ENCODE data around the gene FCSK.
A peak's percentile ranks its signal among the peaks of the same experiment; 100 is the strongest.
"Not testable (repeated sequence)": the region's sequence is repeated elsewhere in the genome, so short reads cannot be mapped to it uniquely, and the experiment has no call there.

Gene FCSK

DNA sequence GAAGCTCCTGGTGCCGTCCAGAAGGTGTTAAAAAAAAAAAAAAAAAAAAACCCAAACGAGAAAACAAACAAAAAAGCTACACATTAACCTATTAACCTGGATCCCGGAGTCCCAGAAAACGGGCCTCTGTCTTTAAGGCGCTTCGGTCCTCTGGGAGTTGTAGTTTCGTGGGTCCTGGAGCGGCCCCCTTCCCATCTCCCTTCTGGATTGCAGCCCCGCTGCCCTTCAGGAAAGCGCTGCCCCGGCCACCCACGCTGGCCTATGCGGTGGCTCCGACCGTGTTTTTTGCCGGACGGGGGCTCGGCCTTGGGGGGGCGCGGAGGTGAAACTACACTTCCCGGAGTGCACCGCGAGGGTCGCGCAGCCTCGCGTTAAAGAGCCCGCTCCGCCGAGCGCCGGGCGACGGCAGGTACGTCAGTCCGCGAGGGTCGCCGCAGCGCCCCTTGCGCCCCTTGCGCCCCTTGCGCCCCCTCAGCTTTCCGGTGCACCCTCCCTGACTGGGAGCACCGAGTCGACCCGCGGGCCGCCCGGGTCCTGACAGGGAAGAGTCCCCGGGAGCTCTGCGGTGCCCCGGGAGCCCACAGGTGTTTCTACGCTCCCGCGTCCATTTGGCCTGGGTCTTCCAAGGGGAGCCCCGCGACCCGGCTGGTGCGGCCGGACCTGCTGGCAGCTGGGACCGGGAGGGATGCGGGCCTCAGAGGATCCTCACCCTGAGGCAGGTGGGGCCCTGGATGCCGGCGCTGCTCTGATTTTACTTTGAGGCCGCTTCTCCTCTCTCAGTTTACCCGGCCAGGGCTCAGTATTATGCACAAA is at the start of gene FCSK:
FCSK (plus strand) TSS at position 374 of the 813 bp plus-strand sequence. CDS start 8,596 bp downstream, outside the sequence.
- peak; percentile 39 to 43 for DNase-seq (ENCODE audit: extremely low read depth in 1 of 2, low read depth in 1 of 2)

DNA sequence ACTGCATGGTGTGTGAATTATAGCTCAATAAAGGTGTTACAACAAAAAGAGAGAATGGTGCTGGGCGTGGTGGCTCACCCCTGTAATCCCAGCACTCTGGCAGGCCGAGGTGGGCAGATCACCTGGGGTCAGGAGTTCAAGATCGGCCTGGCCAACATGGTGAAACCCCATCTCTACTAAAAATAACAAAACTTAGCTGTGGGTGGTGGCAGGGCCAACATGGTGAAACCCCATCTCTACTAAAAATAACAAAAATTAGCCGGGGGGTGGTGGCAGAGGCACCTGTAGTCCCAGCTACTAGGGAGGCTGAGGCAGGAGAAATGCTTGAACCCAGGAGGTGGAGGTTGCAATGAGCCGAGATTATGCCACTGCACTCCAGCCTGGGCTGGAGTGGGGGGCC is 48.3 kb upstream of the FCSK start:
- not testable (repeated sequence) for DNase-seq (ENCODE audit: extremely low read depth in 1 of 2, low read depth in 1 of 2)

DNA sequence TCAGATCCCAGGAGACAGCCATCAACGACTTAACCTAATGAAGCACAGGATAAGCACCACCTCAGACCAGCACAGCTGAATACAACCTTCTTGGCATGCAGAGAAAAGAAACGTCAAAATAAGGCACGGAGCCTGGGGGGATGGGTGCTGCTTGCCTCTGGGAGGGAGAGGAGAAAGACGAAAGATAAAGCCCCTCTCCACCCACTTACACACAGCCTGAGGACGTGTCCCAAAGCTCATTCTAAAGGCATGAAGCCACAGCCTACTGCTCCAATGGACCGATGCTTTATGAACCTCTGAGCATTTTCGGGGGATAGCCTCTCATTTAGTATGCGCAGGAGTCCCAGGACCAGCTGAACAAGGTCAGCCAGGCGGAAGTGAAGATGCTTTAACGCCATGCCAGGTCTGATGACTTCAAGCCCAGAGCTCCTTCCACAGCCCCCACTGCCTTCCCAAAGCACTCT is 46.6 kb upstream of the FCSK start:
- no peak for DNase-seq (ENCODE audit: extremely low read depth in 1 of 2, low read depth in 1 of 2)

DNA sequence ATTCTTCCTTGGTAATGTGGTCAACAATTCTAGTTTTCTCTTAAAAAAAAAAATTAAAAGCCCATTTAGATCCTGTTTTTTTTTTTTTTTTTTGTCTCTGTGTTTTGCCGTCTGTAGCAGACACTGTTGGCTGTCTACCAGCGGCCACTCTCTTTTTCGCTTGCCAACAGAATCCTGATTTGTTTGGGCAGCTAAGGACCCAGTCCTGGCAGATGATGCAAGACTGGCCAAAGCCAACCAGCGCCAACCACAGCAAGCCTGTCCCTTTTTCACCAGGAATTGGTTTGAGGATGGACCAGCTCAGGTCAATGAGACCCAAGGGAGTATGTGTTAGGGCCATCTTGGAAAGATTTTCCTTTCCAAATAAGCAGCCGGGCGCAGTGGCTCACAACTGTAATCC is 43.7 kb upstream of the FCSK start:
- DNase-seq (ENCODE audit: extremely low read depth in 1 of 2, low read depth in 1 of 2) = no peak

DNA sequence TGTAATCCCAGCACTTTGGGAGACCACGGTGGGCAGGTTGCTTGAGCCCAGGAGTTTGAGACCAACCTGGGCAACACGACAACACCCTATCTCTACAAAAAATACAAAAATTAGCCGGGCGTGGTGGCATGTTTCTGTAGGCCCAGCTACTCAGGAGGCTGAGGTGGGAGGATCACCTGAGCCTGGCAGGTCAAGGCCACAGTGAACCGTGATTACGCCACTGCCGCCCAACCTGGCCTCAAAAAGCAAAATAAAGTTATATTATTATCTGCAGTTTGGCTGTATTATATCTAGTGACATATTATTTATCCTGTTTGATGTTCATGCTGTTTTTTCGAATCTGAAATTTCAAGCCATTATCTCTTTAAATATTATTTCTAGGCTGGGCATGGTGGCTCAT is 42.0 kb upstream of the FCSK start:
- no peak for DNase-seq (ENCODE audit: extremely low read depth in 1 of 2, low read depth in 1 of 2)

DNA sequence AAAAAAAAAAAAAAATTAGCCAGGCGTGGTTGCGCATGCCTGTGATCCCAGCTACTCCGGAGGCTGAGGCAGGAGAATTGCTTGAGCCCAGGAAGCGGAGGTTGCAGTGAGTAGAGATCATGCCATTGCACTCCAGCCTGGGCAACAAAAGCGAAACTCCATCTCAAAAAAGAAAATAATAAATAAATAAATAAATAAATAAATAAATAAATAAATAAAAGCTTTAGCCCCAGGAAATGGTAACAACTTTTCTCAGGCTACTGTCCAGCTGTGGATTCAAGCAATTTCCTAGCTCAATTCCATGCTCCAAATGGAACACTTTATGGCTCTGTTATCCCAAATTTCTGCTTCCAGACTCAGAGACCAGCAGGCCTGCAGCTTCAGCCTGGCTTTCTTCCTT is 40.8 kb upstream of the FCSK start:
- DNase-seq (ENCODE audit: extremely low read depth in 1 of 2, low read depth in 1 of 2) = not testable (repeated sequence)

DNA sequence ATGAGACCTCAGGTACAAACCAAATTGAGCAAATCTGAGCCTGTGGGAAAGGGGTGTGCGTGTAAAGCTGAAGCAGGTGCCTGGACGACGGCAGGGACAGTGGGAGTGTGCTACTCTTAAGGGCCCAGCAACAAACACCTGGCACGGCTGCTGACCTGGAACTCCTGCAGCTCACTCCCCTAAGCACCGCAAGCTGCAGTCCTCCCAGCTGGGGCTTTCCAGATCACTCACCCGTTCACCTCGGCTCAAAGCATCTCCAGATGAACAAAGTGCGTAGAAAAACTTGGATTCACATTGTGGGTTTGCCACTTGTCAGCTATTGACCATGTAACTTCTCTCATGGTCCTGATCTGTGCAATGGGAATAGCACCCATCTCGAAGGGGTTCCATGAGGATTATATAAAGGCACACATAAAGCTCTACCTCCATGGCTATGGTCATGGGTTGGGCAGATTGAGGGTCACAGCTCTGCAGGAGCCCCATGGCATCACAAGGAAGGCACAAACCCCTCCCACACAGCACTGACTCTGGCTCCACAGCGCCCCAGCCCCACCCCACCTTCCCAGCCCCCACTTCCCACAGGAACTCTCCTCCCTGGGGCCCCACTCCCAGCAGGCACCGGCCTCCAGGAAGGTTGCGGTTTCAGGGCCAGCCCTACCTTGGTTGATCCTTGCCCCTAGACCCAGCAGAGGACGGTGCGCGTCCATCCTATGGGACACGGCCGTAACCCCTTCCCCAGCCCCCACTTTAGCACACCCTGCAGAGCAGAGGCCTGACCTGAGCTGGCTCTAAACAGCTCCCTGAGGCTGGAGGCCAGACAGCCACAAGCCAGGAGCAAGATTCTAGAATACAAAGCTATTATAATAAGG is 37.4 kb upstream of the FCSK start:
- DNase-seq (ENCODE audit: extremely low read depth in 1 of 2, low read depth in 1 of 2) = no peak

DNA sequence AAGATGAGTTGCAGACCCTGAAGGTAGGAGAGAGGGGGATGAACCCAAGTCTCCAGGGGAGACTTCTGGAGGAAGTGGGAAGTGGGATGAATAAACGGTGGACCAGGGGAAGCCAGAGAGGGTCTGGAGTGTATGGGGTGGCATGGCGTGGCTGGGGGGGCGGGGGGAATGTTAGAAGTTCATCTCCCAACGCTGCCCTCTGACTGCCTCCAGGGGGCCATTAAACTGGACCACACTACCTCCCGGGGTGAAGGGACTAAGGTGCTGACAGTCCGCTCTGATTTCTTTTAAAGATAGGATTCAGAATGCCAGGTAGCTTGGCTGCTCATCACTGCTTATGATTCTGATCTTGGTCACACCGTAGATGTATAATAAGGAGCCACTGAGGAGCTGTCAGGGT is 36.7 kb upstream of the FCSK start:
- no peak for DNase-seq (ENCODE audit: extremely low read depth in 1 of 2, low read depth in 1 of 2)

DNA sequence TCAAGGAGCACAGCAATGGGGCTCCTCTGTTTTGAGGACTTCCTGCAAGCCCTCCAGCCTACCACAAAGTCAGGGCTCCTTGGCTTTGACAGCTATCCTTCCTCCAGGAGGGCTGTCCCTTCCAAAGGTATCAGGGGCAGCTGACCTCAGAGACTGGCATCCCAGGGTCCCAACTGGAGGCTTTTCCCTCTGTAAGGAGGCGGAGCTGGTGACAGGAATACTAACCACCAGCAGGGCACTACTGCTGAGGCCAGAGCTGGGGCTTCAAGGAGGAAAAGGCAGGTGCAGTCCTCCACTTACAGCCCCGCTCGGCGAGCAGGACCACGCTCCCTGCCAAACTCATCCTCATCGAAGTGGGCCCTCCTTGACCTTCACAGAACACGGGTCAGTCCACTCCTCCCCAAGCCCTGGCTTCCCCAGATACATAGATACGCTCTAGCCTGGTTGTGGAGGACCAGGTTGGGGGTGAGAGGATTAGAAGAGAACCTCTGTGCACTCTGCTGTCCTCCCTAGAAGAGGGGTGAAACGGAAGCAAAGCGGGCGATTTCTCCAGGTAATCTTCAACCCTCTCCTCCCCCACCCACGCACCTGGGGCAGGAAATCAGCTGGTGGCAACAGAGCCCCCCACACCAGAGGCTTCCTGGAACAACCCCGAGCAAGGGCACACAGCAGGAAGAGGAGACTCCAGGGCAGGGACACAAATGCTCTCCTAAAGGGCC is 36.0 kb upstream of the FCSK start:
- DNase-seq (ENCODE audit: extremely low read depth in 1 of 2, low read depth in 1 of 2) = no peak

DNA sequence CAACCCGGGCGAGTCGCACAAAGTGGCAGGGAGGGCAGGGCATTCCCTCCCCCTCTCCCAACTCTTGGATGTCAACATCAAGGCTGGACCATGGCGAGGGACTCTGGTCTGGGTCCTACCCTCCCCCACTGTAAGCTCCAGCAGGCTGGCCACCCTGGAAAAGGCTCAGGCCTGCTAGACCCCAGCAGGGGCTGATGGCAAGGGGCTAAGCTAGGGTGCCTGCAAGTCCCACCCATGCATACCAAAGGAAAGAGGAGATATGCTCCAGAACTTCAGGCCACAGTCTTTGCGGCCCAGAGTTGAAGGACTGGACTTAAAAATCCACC is 35.4 kb upstream of the FCSK start:
- no peak for DNase-seq (ENCODE audit: extremely low read depth in 1 of 2, low read depth in 1 of 2)

DNA sequence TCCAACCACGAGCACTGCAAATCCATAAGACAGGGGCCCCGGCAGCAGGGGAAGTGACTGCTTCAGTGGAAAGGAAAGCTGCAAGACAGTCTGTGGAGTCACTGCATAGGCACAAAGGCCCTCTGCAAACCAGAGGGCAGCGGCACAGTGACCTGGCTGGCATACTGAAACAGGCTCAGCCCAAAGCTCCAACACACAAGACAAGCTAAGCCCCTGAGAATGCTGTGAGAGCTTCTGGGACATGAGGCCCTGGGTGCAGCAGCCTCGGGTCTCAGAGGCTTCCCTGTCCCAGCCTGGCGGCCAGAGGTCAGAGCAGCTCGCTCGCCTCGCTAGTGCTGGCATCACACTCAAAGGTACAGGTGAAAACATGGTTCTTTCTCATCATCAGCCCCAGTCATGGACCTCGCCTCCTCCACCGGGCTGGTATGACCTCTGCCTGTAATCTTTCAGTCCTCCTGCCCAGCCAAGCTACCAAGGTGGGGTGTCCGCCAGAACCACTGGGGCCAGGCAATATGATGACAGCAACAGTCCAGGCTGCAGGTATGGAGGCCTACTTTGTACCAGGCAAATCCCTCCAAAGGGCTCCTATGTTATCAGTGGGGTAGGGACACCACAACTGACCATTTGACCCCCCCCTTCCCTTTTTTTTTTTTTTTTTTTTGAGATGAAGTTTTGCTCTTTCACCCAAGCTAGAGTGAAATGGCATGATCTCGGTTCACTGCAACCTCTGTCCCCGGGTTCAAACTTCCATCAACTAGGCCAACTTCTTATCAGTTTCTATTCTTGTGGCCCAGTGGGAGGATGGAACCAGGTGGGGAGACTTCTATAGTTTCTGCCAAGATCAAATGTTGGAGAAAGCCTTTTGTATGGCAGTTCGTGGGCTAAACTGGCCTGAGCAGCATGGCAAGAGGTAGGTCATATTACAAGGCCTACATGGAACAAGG is 34.7 kb upstream of the FCSK start:
- DNase-seq (ENCODE audit: extremely low read depth in 1 of 2, low read depth in 1 of 2) = no peak

DNA sequence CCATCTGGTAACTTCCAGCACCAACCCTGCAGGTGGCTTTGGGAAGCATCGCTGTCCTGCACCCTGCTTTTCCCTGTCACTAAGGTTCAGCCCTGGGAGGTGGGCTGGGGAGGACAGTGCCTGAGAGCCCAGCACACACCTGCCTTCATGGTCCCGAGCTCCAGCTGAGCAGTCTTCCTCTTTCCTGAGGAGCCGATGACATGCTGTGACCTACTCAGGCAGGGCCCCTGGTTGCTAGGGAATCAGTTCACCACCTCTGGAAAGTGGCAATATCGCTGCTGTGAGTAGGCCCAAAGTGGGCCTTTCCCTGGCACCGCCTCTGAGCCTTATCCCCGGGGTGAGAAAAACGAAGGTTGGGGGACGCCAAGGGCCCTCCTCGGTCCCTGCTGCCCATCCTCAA is 33.4 kb upstream of the FCSK start:
- no peak for DNase-seq (ENCODE audit: extremely low read depth in 1 of 2, low read depth in 1 of 2)

DNA sequence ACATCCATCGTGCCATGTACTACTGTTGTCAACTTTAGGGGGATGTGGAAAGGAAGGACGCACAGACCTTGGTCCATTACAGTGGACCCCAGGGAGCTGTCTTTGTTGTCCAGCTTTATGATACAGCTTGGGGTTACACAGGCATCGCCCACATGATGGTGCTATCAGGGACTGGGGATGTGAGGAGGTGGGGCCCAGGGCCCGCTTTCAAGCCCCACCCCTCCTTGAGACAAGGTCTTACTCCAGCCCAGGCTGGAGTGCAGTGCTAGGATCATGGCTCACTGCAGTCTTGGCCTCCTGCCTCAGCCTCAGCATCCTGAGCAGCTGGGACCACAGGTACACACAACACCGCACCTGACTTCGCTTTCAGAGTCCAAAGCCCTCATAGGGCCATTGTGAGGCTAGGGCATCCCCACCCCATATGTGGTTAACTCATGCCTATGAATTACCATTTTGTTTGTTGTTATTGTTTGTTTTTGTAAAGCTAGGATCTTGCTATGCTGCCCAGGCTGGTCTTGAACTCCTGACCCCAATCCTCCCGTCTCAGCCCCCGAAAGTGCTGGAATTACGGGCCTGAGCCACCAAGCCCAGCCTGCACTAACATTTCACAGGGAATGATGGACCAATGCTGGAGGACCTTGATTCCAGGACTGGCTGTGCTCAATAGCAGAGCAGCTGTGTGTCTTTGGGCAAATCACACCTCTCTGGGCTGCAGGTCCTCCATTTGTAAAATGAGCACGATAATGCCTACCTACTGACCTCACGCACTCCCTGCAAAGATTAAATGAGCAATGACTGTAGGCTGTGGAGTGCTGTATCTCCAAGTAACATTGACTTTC is 32.7 kb upstream of the FCSK start:
- no peak for DNase-seq (ENCODE audit: extremely low read depth in 1 of 2, low read depth in 1 of 2)

DNA sequence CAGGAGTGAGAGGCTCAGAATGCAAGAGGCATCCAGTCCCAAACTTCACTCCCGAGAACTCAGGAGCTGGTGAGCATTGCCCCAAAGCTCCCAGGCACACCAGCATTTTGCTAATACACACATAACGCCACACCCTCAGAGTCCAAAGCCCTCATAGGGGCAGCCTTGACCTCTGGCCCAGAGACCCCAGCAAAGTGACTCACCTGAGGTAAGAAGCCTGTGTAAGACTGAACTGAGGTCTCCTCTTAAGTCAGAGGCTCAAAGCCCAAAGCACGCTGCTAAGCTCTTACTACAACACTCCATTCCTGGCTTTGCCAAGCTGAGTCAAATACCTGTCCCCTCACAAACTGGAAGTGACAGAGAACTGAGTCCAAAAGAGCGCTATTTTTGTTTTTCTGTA is 31.9 kb upstream of the FCSK start:
- no peak for DNase-seq (ENCODE audit: extremely low read depth in 1 of 2, low read depth in 1 of 2)

DNA sequence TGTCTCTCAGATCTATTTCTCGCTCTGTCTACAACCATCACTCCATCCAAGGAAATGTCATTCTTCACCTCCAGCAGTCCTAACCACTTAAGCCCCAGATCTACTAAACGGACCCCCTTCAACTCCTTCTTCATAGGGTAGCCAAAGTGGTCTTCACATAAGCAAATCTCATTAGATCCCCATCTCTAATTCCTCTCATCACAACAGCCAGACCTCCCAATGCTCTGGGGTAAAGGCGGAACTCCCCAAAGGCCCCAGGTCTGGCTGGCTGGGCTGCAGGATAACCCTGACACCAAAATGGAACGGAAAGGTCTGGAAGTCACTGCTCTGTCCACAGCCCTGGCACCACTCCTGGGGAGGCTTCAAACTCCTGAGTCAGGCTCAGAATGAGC is 26.6 kb upstream of the FCSK start:
- DNase-seq (ENCODE audit: extremely low read depth in 1 of 2, low read depth in 1 of 2) = no peak

DNA sequence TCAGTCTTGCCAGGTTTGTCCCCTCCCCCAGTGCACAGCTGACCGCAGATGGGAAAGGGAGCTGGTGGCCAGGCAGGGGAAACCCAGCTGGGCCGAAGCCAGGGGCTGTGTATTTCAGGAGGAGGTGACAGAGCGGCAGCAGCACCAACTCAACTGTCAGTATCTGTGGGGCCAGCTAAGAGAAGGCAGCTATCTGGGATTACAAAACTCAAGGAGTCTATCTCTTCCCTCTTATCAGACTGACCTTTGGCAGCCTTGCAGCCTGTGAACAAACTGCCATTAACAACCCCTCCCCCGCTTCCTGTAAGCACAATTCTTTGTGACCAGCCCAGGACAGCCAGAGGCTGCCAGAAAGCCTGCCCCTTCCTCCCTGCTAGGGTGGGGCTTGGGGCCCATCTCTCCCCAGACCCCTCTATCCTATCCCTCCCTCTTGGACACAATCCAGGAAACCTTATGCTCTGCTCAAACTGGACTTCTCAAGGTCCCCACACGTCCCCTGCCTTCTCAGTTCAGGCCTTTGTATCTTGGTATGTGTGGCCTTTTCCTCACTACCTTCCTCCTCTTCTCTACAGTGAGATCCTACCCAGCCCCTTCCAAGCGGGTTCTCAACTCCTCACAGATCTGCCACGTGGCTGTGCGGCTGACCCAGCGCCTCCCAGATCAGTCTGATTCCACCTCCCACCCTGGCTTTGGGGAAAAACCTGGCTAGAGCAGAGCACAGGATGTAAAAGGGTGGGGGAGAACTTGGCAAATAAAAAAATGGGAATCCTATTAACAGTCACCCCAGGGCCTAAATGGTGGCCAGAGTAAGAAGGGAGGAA is 26.0 kb upstream of the FCSK start:
- DNase-seq (ENCODE audit: extremely low read depth in 1 of 2, low read depth in 1 of 2) = peak; percentile 55 to 69

DNA sequence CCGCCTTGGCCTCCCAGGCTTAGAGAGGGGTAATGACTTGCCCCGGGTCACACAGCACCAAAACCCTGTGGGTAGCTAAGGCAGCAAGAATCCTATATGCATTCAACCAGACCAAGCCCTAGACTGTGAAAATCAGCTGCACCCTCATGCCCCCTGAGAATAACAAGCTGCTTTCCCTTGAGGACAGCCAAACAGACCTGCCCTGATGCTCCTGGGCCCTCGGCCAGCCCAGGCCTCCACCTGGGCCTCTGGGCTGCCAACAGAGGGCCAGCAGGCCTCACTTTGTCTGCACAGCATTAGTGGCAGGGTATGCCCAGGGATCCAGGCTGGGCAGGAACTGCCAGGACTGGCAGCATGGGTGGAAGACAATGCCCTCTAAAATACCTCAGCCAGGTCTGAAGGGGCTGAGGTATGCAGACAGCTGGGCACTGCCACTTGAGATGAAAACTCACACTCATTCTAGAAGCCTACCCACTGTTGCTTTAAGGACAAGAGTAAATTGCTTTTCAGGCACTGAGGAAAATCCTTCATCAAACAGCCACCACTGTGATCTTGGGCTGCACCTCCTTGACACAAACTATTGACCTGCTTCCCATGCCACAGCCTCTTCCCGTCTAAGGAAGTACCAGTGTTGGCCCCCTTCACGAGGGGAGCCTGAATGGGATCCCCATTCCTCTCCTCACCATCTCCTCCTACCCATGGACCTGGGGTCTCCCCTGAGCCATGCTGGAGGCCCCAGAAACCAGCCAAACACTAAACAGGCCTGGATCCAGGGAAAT is 24.3 kb upstream of the FCSK start:
- no peak for DNase-seq (ENCODE audit: extremely low read depth in 1 of 2, low read depth in 1 of 2)
